Vagina (tissue), 2 donors: ENCODE results near the gene SELENOW.
"Not testable (repeated sequence)": the region's sequence is repeated elsewhere in the genome, so short reads cannot be mapped to it uniquely, and the experiment has no call there.

Experiments used
- POLR2A ChIP-seq, 2 donors: fragments of 450-650 bp; IDR thresholded peaks; one replicate each; pipeline ENCODE4 v1.6.1; 2017; ENCODE audit warnings: antibody characterized with exemption in 2 of 2, mild to moderate bottlenecking in 2 of 2, moderate library complexity in 2 of 2
- POLR2AphosphoS5 ChIP-seq, 2 donors: sonication (generic); formaldehyde crosslinking; IDR thresholded peaks; one replicate each; pipeline ENCODE4 v1.9.0; 2017; ENCODE audit warnings: antibody characterized with exemption in 2 of 2, mild to moderate bottlenecking in 2 of 2, low read depth in 1 of 2; ENCODE audit not compliant: insufficient read depth in 1 of 2
- TF ChIP-seq, protein P1 (sequence below), 3 experiments: fragments of 450-650 bp in 2 of 3; fragments of 200-600 bp in 1 of 3; sonication (generic) in 1 of 3; IDR thresholded peaks; one replicate each; pipeline ENCODE4 v1.5.1; 2017 to 2019; ENCODE audit warnings: antibody characterized with exemption in 3 of 3, mild to moderate bottlenecking in 2 of 3, moderate library complexity in 2 of 3

DNA sequence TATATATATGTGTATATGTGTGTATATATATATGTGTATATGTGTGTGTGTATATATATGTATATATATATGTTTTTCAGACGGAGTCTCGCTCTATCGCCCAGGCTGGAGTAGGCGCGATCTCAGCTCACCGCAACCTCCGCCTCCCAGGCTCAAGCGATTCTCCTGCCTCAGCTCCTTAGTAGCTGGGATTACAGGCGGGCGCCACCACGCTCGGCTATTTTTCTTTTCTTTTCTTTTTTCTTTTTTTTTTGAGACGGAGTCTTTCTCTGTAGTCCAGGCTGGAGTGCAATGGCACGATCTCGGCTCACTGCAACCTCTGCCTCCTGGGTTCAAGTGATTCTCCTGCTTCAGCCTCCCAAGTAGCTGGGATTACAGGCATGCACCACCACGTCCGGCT is 32.4 kb upstream of the SELENOW start:
- not testable (repeated sequence) for TF ChIP-seq POLR2AphosphoS5 (IDR thresholded peaks at IDR 0.05; ENCODE audit: insufficient read depth in 1 of 2, low read depth in 1 of 2); POLR2A (IDR thresholded peaks at IDR 0.05)
- TF ChIP-seq, protein P1, sequence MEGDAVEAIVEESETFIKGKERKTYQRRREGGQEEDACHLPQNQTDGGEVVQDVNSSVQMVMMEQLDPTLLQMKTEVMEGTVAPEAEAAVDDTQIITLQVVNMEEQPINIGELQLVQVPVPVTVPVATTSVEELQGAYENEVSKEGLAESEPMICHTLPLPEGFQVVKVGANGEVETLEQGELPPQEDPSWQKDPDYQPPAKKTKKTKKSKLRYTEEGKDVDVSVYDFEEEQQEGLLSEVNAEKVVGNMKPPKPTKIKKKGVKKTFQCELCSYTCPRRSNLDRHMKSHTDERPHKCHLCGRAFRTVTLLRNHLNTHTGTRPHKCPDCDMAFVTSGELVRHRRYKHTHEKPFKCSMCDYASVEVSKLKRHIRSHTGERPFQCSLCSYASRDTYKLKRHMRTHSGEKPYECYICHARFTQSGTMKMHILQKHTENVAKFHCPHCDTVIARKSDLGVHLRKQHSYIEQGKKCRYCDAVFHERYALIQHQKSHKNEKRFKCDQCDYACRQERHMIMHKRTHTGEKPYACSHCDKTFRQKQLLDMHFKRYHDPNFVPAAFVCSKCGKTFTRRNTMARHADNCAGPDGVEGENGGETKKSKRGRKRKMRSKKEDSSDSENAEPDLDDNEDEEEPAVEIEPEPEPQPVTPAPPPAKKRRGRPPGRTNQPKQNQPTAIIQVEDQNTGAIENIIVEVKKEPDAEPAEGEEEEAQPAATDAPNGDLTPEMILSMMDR (IDR thresholded peaks at IDR 0.05) = not testable (repeated sequence)
